Muscle layer of colon (tissue), 2 donors: ENCODE measurements around the gene IFI27L1.
A peak's percentile ranks its signal among the peaks of the same experiment; 100 is the strongest.

Experiments
- H3K27ac ChIP-seq: one replicate; pipeline ENCODE4 v1.7.0; 2013; ENCODE audit warnings: low read depth, mild to moderate bottlenecking, low read length, moderate library complexity
- H3K27me3 ChIP-seq, 2 donors: one replicate each; pipeline ENCODE4 v1.7.0; 2013; ENCODE audit warnings: low read length in 2 of 2, mild to moderate bottlenecking in 2 of 2; ENCODE audit not compliant: insufficient read depth in 2 of 2, control insufficient read depth in 1 of 2
- H3K36me3 ChIP-seq: one replicate; pipeline ENCODE4 v1.7.0; 2013; ENCODE audit warnings: mild to moderate bottlenecking, low read length; ENCODE audit not compliant: insufficient read depth
- H3K4me1 ChIP-seq: one replicate; pipeline ENCODE4 v1.7.0; 2013; ENCODE audit warnings: mild to moderate bottlenecking, low read length; ENCODE audit not compliant: insufficient read depth
- H3K4me3 ChIP-seq, 2 donors: one replicate each; pipeline ENCODE4 v1.7.0; 2013; ENCODE audit warnings: low read length in 2 of 2, low read depth in 1 of 2, mild to moderate bottlenecking in 1 of 2, moderate library complexity in 1 of 2
- H3K9ac ChIP-seq: one replicate; pipeline ENCODE4 v1.7.0; 2013; ENCODE audit warnings: low read length
- H3K9me3 ChIP-seq: one replicate; pipeline ENCODE4 v1.7.0; 2013; ENCODE audit warnings: mild to moderate bottlenecking, low read length
- donor health status: abdominal sarcoma.
- donor health status: Adenocarcinoma of cecum.

Gene IFI27L1

DNA sequence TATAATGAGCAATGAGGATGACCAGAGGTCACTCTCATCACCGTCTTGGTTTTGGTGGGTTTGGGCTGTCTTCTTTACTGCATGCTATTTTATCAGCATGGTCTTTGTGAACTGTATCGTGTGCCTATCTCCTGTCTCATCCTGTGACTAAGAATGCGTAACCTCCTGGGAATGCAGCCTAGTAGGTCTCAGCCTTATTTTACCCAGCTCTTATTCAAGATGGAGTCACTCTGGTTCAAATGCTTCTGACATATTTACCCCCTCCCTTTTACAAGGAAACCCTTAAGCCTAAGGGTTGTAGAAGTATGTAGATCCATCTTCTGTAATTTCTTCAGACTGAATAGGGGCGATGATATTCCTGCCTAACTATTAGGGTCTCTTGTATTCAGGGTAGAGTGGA is 8.4 kb downstream of the IFI27L1 start:
- Histone ChIP-seq H3K27ac (no peak overlapping the region), H3K4me1 (no peaks in the 10 kb centered on the region), H3K27me3 (no peaks in the 10 kb centered on the region), H3K4me3 (no peak overlapping the region), H3K9ac (no peak overlapping the region), H3K9me3 (no peaks in the 10 kb centered on the region), H3K36me3 (no peaks in the 10 kb centered on the region)

DNA sequence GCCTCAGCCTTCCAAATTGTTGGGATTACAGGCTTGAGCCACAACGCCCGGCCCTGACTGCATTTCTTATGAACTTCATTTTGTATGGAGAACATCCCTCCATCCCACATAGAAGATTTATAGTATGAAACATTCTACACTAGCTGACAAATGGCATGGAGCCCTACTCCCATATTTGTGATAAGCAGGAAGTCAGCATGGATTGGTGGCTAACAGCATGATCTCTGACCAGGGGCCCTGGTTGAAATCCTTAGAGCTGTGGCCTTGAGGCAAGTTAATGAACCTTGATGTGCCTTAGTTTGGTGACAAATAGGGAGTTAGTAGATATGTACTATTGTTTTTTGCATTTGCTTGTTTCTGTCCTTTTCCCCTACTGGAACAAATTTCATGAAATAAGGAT is 12.3 kb downstream of the IFI27L1 start:
- H3K9ac ChIP-seq: no peak overlapping the region
- H3K4me1 ChIP-seq: no peaks in the 10 kb centered on the region
- H3K36me3 ChIP-seq: no peaks in the 10 kb centered on the region
- no peaks in the 10 kb centered on the region for H3K27me3 ChIP-seq
- H3K27ac ChIP-seq: no peak overlapping the region
- no peaks in the 10 kb centered on the region for H3K9me3 ChIP-seq
- no peak overlapping the region for H3K4me3 ChIP-seq

DNA sequence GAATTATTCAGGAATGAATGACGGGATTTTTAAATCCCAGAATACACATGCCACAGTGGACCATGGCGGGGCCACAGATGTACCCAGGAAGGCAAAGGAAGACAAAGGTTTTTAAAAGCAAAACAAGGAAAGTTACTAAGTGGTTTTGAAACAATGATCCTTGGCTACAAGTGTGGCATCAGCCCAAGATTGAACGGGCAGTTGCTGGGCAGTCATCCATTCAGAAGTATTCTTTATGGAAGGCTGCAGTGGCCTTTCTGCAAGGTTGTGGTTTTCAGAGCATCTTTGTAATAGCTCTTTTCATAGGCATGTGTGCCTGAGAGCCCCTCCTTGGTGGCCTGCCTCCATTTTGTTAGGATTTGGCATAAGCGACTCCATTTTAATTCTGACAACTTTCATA is 16.0 kb downstream of the IFI27L1 start:
- no peak overlapping the region for H3K9ac ChIP-seq
- no peak overlapping the region for H3K27ac ChIP-seq
- no peaks in the 10 kb centered on the region for H3K4me1 ChIP-seq
- no peaks in the 10 kb centered on the region for H3K9me3 ChIP-seq
- H3K36me3 ChIP-seq: no peaks in the 10 kb centered on the region
- H3K27me3 ChIP-seq: no peaks in the 10 kb centered on the region
- H3K4me3 ChIP-seq: no peak overlapping the region

DNA sequence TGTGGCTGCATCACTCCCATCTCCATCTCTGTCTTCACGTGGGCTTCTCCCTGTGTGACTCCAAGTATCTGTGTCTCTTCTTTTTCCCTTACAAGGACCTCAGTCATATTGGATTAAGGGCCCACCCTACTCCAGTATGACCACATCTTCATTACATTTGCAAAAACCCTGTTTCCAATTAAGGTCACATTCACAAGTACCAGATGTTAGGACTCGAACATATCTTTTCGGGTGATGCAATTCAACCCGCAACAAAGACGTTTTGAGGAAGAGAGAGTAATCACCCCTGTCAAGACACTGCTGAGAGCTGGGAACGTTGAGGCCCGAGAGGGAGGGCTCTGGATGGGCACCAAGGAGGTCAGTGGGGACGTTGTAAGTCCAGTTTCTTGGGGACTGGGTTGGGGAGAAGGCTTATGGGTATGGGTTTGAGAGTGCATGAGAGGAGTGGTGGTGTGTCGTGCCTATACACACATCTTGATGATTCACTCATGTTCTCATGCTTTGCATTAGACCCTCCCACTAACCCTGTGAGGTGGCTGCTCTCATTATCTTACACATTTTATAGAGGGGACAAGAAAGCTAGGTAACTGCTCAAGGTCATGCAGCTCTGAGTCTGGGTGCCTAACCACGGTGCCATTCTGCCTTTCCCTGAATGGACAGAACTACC is 17.3 kb downstream of the IFI27L1 start:
- Histone ChIP-seq H3K27me3 (no peaks in the 10 kb centered on the region), H3K4me3 (no peak overlapping the region), H3K9ac (no peak overlapping the region), H3K4me1 (no peaks in the 10 kb centered on the region), H3K27ac (no peak overlapping the region), H3K36me3 (no peaks in the 10 kb centered on the region), H3K9me3 (no peaks in the 10 kb centered on the region)

DNA sequence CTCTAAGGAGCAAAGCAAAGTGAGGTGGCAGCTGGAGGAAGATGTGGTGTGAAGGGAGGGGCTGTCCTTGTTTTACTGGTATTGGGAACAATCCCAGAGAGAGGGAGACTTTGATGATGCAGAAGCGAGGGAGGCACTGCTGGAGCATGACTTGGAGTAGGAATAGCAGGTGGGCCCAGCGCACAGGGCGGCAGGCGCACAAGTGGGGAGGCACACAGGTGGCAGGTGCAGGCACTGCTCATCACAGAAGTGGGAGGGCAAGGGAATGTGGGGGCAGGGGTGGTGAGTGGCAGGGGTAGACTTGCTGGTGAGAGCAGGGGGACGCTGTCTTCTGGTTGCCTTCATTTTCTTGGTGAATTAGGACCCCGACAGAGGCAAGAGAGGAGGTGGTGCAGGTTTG is 17.9 kb downstream of the IFI27L1 start:
- no peaks in the 10 kb centered on the region for H3K4me1 ChIP-seq
- H3K27me3 ChIP-seq: no peaks in the 10 kb centered on the region
- H3K36me3 ChIP-seq: no peaks in the 10 kb centered on the region
- H3K4me3 ChIP-seq: no peak overlapping the region
- H3K9ac ChIP-seq: no peak overlapping the region
- H3K9me3 ChIP-seq: no peaks in the 10 kb centered on the region
- H3K27ac ChIP-seq: no peak overlapping the region

DNA sequence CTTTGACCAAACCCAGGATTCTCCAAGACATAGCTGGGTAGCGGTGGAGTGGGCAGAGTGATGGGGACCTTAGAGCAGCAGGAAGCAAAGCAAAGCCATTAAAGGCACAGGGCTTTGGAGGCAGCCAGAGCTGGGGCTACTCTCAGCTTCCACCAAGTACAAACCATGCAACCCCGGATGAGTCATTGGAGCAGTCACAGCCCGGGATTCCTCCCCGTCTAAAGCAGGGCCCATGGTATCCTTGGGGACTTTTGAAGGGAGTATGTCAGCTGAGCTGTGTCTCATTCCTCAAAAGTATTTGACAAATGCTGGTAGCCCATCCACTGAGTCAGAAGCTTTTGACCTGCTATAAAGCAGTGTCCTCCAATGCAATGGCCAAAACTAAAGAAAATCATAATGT is 19.7 kb downstream of the IFI27L1 start:
- H3K27me3 ChIP-seq: no peaks in the 10 kb centered on the region
- H3K27ac ChIP-seq: no peak overlapping the region
- H3K4me1 ChIP-seq: no peaks in the 10 kb centered on the region
- no peak overlapping the region for H3K4me3 ChIP-seq
- H3K9ac ChIP-seq: no peak overlapping the region
- no peaks in the 10 kb centered on the region for H3K36me3 ChIP-seq
- H3K9me3 ChIP-seq: no peaks in the 10 kb centered on the region

DNA sequence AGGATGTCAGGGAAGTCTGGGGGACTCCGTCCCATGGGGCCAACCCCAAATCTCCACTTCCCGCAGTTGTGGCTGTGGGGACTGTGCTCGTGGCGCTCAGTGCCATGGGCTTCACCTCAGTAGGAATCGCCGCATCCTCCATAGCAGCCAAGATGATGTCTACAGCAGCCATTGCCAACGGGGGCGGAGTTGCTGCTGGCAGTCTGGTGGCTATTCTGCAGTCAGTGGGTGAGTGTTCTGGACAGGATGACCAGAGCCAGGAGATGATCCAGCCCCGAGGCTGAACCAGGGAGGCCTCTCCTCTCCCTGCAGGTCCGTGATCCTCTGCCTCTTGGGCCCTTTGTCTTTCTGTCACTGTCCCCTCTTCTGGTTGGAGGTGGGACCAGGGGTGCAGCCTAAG is 20.6 kb downstream of the IFI27L1 start:
- H3K27me3 ChIP-seq: no peaks in the 10 kb centered on the region
- H3K4me1 ChIP-seq: no peaks in the 10 kb centered on the region
- no peak overlapping the region for H3K9ac ChIP-seq
- H3K9me3 ChIP-seq: no peaks in the 10 kb centered on the region
- no peak overlapping the region for H3K27ac ChIP-seq
- no peak overlapping the region for H3K4me3 ChIP-seq
- H3K36me3 ChIP-seq: no peaks in the 10 kb centered on the region

DNA sequence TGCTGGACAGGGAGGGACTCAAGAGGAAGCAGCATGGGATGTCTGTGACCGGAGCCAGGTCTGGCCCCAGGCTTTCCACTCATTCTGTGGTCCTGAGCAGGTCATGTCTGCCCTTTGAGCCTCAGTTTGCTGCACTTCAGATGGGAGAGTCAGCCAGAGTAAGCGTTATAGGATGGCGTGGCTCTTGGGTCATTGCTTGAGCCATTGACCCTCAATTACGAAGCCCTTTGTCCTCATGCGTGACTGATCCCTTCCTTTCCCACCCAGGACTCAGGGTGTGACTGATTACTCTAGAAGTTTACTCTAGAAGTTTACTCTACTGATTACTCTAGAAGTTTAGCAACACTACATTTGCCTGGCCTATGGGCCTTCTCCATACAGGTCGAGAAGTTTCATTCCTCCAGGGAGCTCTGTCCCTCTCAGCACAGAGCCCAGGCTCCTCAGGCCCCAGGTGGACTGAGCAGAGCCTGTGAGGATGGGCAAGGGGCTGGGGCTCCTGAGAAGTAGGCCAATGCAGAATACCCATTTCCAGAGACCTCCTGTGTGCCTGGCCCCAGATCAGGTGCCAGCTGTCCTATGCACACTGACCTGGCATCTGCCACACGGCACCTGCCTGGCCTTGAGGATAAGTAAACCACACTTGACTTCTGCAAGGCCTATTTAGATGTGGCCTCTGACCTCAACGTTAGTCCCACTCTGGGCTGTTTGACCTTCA is 21.8 kb downstream of the IFI27L1 start:
- H3K27ac ChIP-seq: no peak overlapping the region
- no peaks in the 10 kb centered on the region for H3K9me3 ChIP-seq
- H3K4me1 ChIP-seq: no peaks in the 10 kb centered on the region
- H3K4me3 ChIP-seq: no peak overlapping the region
- H3K36me3 ChIP-seq: no peaks in the 10 kb centered on the region
- no peaks in the 10 kb centered on the region for H3K27me3 ChIP-seq
- H3K9ac ChIP-seq: no peak overlapping the region

DNA sequence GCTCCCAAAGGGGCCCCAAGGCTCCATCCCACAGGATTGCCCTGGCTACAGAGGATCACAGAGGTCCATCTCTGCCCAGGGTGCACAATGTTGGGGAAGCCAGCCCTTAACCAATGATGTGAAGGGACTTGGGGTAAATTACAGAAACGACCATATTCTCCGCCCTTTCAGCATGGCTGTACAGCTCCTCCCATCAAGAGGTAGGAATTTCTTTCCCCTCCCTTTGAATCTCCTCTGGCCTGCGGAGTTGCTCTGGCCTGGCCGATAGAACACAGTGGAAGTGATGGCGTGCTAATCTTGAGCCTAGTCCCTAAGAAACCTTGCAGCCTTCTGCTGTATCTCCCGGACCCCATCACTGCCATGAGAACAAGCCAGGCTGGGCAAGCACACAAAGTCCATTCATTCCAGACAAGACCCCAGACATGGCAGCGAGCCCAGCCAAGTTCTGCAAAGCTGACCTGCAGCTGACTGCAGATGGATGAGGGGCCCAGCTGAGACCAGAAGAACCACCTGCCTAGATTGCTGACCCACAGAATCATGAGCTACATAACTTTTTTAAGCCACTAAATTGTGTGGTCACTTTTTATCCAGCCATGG is 22.5 kb downstream of the IFI27L1 start:
- no peaks in the 10 kb centered on the region for H3K4me1 ChIP-seq
- no peak overlapping the region for H3K27ac ChIP-seq
- no peaks in the 10 kb centered on the region for H3K36me3 ChIP-seq
- no peak overlapping the region for H3K4me3 ChIP-seq
- no peak overlapping the region for H3K9ac ChIP-seq
- no peaks in the 10 kb centered on the region for H3K27me3 ChIP-seq
- no peaks in the 10 kb centered on the region for H3K9me3 ChIP-seq

DNA sequence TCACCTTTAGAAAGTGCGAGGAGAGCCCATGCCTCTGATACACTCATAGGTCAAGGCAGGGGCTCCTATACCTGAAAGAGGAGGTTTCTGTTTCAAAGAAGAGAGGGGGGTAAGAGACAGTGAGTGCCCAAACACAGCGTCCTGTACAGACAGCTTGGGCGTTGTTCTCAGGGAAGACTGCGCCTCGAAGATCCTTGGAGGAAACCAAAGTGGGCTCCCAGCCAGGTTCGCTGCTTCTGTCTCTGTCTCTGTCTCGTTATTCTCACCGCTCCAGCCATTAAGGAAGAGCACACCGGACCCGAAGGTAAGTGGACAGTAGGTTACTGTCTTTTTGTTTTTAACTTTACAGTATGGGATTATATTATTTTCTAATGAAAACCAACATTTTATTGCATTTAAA is 23.6 kb downstream of the IFI27L1 start:
- Histone ChIP-seq H3K36me3 (no peaks in the 10 kb centered on the region), H3K9me3 (no peaks in the 10 kb centered on the region), H3K27me3 (no peaks in the 10 kb centered on the region)

DNA sequence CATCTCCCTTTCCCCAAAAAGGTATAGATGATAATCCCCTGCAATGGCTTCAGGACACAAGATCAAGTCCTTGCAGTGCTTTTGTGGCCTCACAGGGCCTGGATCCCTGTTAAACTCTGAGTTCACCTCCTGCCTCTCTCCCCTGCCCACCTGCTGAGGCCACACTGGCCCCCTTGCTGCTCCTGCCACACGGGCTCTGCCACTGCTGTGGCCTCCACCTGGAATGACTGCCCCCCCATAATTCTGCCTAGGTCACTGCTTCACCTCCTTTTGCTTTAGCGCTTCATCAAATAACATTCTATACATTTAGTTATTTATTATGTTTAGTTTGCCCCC is 28.8 kb downstream of the IFI27L1 start:
- H3K9me3 ChIP-seq: no peaks in the 10 kb centered on the region
- H3K27me3 ChIP-seq: no peaks in the 10 kb centered on the region
- no peaks in the 10 kb centered on the region for H3K36me3 ChIP-seq
- H3K9ac ChIP-seq: no peak overlapping the region
- peaks cover 9% of the 10 kb centered on the region for H3K4me1 ChIP-seq
- peak overlapping the region in 1 of 2 donors; percentile 21 for H3K4me3 ChIP-seq
- no peak overlapping the region for H3K27ac ChIP-seq

More for the DNA sequence above, 23.6 kb downstream of the IFI27L1 start:
- peaks cover 3% of the 10 kb centered on the region for H3K4me1 ChIP-seq
- H3K4me3 ChIP-seq: no peak overlapping the region
- no peak overlapping the region for H3K27ac ChIP-seq
- H3K9ac ChIP-seq: no peak overlapping the region
